HG02588 (cell line): Measurements from ENCODE around the gene AFTPH.
"Not testable (repeated sequence)": the region's sequence is repeated elsewhere in the genome, so short reads cannot be mapped to it uniquely, and the experiment has no call there.

Source experiments
- ATAC-seq: cut with Tn5 transposase; IDR thresholded peaks from one replicate; pipeline ENCODE4 v1.9.1; 2021; ENCODE audit warnings: mild to moderate bottlenecking, moderate library complexity; ENCODE audit not compliant: unreplicated experiment

AFTPH gene

GRCh38 chr2:64498438-64498837, 25.7 kb upstream of the AFTPH start:
- ATAC-seq = no peak

- ATAC-seq = no peak
Measured at GRCh38 chr2:64500549-64500948, 23.6 kb upstream of the AFTPH start.

DNA sequence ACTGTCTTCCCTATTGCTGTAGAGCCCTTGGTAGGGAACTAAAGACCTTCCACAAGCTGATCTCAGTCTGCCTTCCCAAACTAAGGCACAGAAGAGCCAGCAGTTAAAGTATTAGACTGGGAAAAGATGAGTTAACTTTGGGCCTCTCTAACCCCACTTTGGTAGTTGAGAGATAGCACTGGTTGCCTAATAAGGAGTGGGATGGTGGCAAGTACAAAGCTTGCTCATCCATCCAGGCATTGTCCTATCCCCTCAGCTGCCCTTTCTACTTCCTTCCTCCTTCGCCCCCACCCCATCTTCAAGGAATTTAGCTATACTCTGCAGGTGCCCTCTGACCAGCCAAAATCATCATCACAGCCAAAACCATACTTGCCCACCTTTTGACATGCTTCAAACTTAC, 22.2 kb upstream of the AFTPH start:
- no peak for ATAC-seq

- ATAC-seq = no peak
Measured at GRCh38 chr2:64502860-64503259, 21.3 kb upstream of the AFTPH start.

- ATAC-seq = no peak
Measured at GRCh38 chr2:64504774-64505720, 19.1 kb upstream of the AFTPH start.

DNA sequence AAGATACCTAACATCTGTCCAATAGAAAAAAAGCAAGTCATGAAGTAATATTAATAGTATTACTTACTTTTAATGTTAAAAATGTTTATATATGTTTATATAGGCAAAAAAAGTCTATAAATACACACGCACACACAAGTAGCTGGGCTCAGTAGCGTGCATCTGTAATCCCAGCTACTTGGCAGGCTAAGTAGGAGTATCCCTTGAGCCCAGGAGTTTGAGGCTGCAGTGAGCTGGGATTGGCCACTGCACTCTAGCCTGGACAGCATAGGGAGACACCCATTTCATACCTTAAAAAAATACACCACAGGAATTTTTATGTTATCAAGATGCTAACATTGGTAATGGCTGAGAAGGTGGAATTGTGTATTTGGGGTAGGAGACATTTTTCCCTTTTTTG, 17.4 kb upstream of the AFTPH start:
- ATAC-seq = no peak

- no peak for ATAC-seq
Measured at GRCh38 chr2:64514008-64514407, 10.1 kb upstream of the AFTPH start.

DNA sequence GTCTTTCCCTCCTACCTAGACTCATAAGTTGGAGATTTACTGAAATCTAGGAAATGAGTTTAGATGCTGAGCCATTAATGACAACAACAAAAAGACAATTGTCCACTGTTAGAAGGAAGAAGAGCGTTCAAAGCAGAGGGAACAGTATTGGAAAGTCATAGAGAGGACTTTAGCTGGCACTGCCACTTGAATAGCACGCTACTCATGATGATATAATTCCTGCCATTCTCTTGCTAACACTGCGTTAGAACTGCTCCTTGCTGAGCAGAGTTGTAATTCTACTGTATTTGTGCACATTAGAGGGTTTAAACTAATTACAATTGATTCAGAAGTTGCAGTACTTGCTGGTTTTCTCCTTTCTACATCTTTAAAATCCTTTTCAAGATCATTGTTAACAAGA, 9.0 kb upstream of the AFTPH start:
- ATAC-seq = no peak

DNA sequence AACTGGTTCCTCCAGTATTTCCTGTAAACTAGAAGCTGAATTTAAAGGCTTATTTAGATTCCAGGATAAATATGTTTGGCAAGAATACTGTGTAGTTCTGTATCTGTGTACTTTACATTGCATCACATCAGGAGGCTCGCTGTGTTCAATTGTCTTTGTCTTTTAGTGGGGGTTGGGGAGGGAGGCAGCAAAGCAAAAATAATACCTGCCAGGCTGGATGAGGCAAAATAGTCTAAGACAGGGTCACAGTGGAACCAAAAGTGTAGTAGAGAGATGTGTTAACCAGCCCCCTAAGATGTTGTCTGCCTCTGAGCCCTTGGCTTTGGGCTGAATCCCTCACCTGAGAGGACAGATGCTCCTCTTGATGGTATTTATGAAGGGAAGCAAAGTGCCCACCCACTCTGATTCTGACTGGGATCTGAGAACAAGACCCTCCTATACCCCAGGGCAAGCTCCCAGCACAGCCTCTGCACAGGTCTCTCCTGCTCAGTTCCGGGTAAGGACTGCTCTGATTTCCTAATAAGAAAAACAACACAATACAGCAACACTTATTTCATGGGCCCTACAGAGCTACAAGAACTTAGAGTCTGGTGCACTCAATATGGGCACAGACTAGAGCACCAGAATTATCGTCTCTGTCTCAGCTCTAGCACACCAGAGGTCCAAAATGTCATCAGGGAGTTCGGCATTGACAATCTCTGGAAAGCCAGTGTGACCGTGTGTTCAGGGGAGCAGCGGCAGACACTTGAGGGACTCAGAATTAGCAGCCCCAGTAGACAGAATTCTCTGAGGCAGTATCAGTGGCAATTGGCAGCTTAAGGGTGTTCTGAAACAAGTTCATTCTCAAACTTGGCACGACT, 7.2 kb upstream of the AFTPH start:
- no peak for ATAC-seq

GRCh38 chr2:64517511-64517884, 6.6 kb upstream of the AFTPH start:
- no peak for ATAC-seq

DNA sequence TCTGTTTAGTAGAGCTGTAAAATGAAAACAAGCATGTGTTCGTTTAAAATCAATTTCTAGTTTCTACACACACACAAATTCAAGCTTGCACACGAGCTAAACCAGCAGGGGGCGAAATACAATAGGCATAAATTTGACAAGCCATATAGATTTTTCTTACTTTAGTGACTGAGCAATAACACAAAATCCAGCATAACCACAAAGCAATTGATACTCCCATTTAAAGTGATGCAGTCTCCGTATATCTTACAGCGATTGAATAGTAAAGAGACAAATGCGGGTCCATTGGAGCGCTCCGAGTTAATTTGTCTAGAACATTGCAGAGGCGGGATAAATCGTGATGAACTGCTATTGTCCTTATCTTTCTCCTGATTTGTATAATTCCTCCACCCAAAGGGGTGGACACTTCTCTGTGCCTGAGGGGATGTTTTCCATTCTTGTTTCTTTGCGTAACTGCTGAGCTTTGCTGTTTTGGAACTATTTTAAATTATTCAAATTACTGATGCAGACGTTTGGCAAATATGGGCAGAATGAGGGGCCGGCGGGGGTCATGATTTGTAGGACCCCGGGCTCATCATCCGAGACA, 1.2 kb upstream of the AFTPH start:
- ATAC-seq = no peak

GRCh38 chr2:64524604-64525316, 632 bp downstream of the AFTPH start:
- peak; percentile 20 for ATAC-seq

DNA sequence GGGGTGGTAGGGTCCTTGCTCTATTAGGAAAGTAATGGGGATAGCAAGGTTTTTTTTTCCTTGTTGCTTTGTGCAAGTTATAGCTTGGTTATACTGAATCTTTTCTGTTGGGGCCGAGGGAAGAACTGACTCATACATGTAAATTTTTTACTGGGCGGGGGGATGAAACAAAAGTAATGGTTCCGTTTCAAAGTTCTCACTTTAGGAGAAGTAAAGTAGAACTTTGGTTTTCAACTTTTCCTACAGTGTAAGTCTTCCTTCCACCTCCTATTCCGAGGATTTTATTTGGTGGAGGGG, 1.1 kb downstream of the AFTPH start:
- ATAC-seq = no peak

DNA sequence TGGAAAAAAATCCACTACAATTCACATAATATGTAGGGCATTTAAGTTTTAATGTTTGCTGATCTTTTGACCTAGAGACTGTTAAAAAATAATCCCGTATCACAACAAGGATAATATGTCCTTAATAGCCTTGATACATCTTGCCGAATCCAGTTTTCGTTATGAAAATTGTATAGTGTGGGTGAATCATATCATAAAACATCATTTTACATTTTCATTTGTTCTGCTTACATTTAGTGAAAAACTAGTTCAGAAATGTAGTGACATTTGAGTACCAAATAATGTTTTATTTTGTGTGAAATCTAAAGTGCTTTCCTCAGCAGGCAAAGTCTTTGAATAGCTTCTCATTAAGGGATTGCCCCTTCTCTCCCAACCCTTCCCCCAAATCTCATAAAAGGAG, 1.9 kb downstream of the AFTPH start:
- ATAC-seq = no peak

GRCh38 chr2:64530946-64531345, 6.8 kb downstream of the AFTPH start:
- not testable (repeated sequence) for ATAC-seq

GRCh38 chr2:64532030-64532429, 7.9 kb downstream of the AFTPH start:
- ATAC-seq = no peak

DNA sequence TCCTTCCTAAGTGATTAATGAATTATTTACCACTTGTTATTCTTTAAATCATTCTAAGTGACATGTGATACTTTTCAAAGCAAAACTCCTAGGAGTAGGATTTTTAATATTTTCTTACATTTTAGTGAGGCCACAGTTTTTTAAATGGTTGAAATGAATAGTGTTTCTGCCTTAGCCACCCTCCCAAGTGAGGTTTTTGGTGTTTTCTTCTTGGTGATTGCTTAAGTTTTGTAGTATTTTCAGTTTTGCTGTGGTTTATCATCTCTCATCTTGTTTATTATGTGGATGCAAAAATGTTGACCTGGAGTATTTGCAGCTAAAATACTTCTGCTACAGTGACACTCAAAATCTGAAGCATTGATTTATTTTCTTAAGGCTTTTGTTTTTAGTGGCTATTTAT, 9.8 kb downstream of the AFTPH start:
- no peak for ATAC-seq

GRCh38 chr2:64534363-64534762, 10.2 kb downstream of the AFTPH start:
- no peak for ATAC-seq

GRCh38 chr2:64535024-64535423, 10.9 kb downstream of the AFTPH start:
- no peak for ATAC-seq

DNA sequence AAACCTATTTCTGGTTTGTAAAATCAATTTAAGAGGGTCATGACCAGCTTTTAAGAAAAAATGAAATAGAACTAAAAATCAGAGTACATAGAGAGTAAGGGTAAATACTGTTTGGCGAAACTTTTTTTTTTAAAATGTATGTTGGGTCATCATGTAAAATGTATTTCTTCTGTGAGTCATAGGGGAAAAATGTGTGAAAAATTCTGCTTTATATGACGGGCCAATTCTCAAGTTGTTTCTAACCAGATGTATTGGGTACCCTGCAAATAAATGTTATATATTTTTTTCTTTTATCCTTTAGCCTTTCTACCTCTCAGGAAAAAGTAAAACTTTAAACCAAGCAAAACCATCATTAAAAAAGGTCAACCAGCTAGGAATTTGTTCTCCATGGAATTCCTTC, 13.9 kb downstream of the AFTPH start:
- no peak for ATAC-seq

GRCh38 chr2:64538764-64539433, 14.8 kb downstream of the AFTPH start:
- ATAC-seq = peak; percentile 52
